SK-N-SH (cell line): ENCODE results near the gene AFF1. TPM values are rescaled to one million over a fixed set of nuclear protein-coding genes. Genes with fewer than 3 reads are reported as not detected.
A peak's percentile ranks its signal among the peaks of the same experiment; 100 is the strongest.

Source experiments
- CTCF ChIA-PET: fragments of 300-600, 350-600 bp; formaldehyde crosslinking; extraction: SDS; loops from one replicate; lab custom pipeline; 2021; lab: Yijun Ruan, JAX
- POLR2A ChIA-PET: fragments of 350-600 bp; sonication (Branson Sonifier 250); formaldehyde crosslinking; extraction: SDS; loops from one replicate; lab custom pipeline; 2020; ENCODE audit warnings: antibody characterized with exemption, inconsistent platforms; lab: Yijun Ruan, JAX
- DNase-seq: peaks from one replicate; pipeline ENCODE4 v3.0.0; 2012
- H2AFZ ChIP-seq: fragments of 200-600 bp; sonication (generic); 2 replicates; pipeline ENCODE4 v1.8.1; 2016; ENCODE audit warnings: antibody characterized with exemption, mild to moderate bottlenecking, low read depth
- H3F3A ChIP-seq: fragments of 200-600 bp; sonication (generic); replicated peaks from 2 replicates; pipeline ENCODE3; 2016; ENCODE audit warnings: antibody characterized with exemption, mild to moderate bottlenecking; ENCODE audit not compliant: insufficient read depth
- H3K27ac ChIP-seq, 2 experiments: fragments of 200-500 bp in 1 of 2; fragments of 200-600 bp in 1 of 2; sonication (Bioruptor generic) in 1 of 2; sonication (generic), shearing (Covaris generic) in 1 of 2; 2 replicates each; pipeline versions ENCODE4 v1.5.1 to v1.6.1; 2014 to 2016; ENCODE audit warnings: low read depth in 2 of 2, inconsistent platforms in 1 of 2, low read length in 1 of 2, mild to moderate bottlenecking in 1 of 2, mixed read lengths in 1 of 2
- H3K27me3 ChIP-seq: fragments of 200-600 bp; sonication (generic), shearing (Covaris generic); 2 replicates; pipeline ENCODE4 v1.6.1; 2016; ENCODE audit warnings: mixed run types; ENCODE audit not compliant: insufficient read depth
- H3K36me3 ChIP-seq, 2 experiments: fragments of 200-500 bp in 1 of 2; fragments of 200-600 bp in 1 of 2; sonication (Bioruptor generic) in 1 of 2; sonication (generic) in 1 of 2; replicated peaks in 1 of 2; 2 replicates each; pipeline versions ENCODE3 to v1.5.1; 2014 to 2016; ENCODE audit warnings: low read length in 1 of 2, mild to moderate bottlenecking in 1 of 2; ENCODE audit not compliant: insufficient read depth in 2 of 2, control insufficient read depth in 1 of 2
- H3K4me1 ChIP-seq, 2 experiments: fragments of 200-500 bp in 1 of 2; fragments of 200-600 bp in 1 of 2; sonication (Bioruptor generic) in 1 of 2; sonication (generic), shearing (Covaris generic) in 1 of 2; 2 replicates each; pipeline versions ENCODE4 v1.5.1 to v1.6.1; 2014 to 2016; ENCODE audit warnings: low read depth in 1 of 2, low read length in 1 of 2, mixed run types in 1 of 2; ENCODE audit not compliant: insufficient read depth in 2 of 2, control insufficient read depth in 1 of 2
- H3K4me2 ChIP-seq: fragments of 200-600 bp; sonication (generic), shearing (Covaris generic); 2 replicates; pipeline ENCODE4 v1.6.1; 2017; ENCODE audit warnings: mixed run types
- H3K4me3 ChIP-seq, 2 experiments: fragments of 200-500 bp in 1 of 2; fragments of 200-600 bp in 1 of 2; sonication (Bioruptor generic) in 1 of 2; sonication (generic), shearing (Covaris generic) in 1 of 2; 2 replicates each; pipeline versions ENCODE4 v1.5.1 to v1.8.1; 2014 to 2016; ENCODE audit warnings: low read depth in 2 of 2, inconsistent platforms in 1 of 2, low read length in 1 of 2, mild to moderate bottlenecking in 1 of 2, mixed read lengths in 1 of 2, moderate library complexity in 1 of 2
- H3K79me2 ChIP-seq: fragments of 200-600 bp; sonication (generic); 2 replicates; pipeline ENCODE4 v1.8.1; 2017; ENCODE audit warnings: mild to moderate bottlenecking; ENCODE audit not compliant: insufficient read depth
- H3K9ac ChIP-seq: fragments of 200-600 bp; sonication (generic); 2 replicates; pipeline ENCODE4 v1.6.1; 2017; ENCODE audit warnings: mixed run types
- H3K9me2 ChIP-seq: fragments of 200-600 bp; sonication (generic); 2 replicates; pipeline ENCODE4 v1.6.1; 2017; ENCODE audit warnings: mixed run types
- H3K9me3 ChIP-seq: fragments of 200-600 bp; sonication (generic); 2 replicates; pipeline ENCODE4 v1.6.1; 2017; ENCODE audit warnings: mixed run types, mild to moderate bottlenecking, moderate library complexity
- H4K20me1 ChIP-seq: fragments of 200-600 bp; sonication (generic); 2 replicates; pipeline ENCODE4 v1.6.1; 2017; ENCODE audit warnings: mild to moderate bottlenecking, mixed run types; ENCODE audit not compliant: insufficient read depth
- CHD2 ChIP-seq: fragments of 150-350 bp; IDR thresholded peaks from 2 replicates; pipeline ENCODE4 v1.6.1; 2018; ENCODE audit warnings: low read length; ENCODE audit not compliant: partially characterized antibody
- ELF1 ChIP-seq: IDR thresholded peaks from 2 replicates; pipeline ENCODE4 v1.4.0; 2012
- EP300 ChIP-seq, 2 experiments: IDR thresholded peaks; 2 replicates each; pipeline versions ENCODE4 v1.4.0 to v1.6.1; 2012; ENCODE audit warnings: borderline replicate concordance in 1 of 2, low read depth in 1 of 2, low read length in 1 of 2
- EZH2phosphoT487 ChIP-seq: fragments of 200-600 bp; sonication (generic); IDR thresholded peaks from 2 replicates; pipeline ENCODE4 v1.6.1; 2017; ENCODE audit warnings: low read depth, mixed run types, mild to moderate bottlenecking, antibody characterized with exemption, moderate library complexity, borderline replicate concordance
- FOSL2 ChIP-seq: IDR thresholded peaks from 2 replicates; pipeline ENCODE4 v1.4.0; 2012; ENCODE audit warnings: low read depth, mild to moderate bottlenecking, moderate library complexity, borderline replicate concordance
- FOXJ3 ChIP-seq: sonication (generic); formaldehyde crosslinking; IDR thresholded peaks from 2 replicates; pipeline ENCODE4 v1.5.1; 2020; ENCODE audit warnings: mild to moderate bottlenecking, missing genetic modification reagents
- FOXM1 ChIP-seq: IDR thresholded peaks from 2 replicates; pipeline ENCODE4 v1.4.0; 2012; ENCODE audit warnings: low read depth, mild to moderate bottlenecking
- GABPA ChIP-seq: IDR thresholded peaks from 2 replicates; pipeline ENCODE4 v1.4.0; 2012; ENCODE audit warnings: low read depth, mild to moderate bottlenecking
- GATA2 ChIP-seq: sonication (generic); formaldehyde crosslinking; IDR thresholded peaks from 2 replicates; pipeline ENCODE4 v1.5.0; 2020; ENCODE audit warnings: mild to moderate bottlenecking, missing genetic modification reagents
- MEF2A ChIP-seq: IDR thresholded peaks from 2 replicates; pipeline ENCODE4 v1.4.0; 2012; ENCODE audit warnings: low read depth, borderline replicate concordance
- MXI1 ChIP-seq: IDR thresholded peaks from 2 replicates; pipeline ENCODE4 v1.6.1; 2012; ENCODE audit warnings: mild to moderate bottlenecking, low read depth, low read length, improper control_type of control experiment
- NRF1 ChIP-seq: IDR thresholded peaks from 2 replicates; pipeline ENCODE4 v1.6.1; 2012; ENCODE audit warnings: low read depth, mild to moderate bottlenecking, low read length
- POLR2AphosphoS5 ChIP-seq: IDR thresholded peaks from 2 replicates; pipeline ENCODE4 v1.6.1; 2012; ENCODE audit warnings: low read depth, low read length
- RCOR1 ChIP-seq: fragments of 150-350 bp; IDR thresholded peaks from 2 replicates; pipeline ENCODE4 v1.6.1; 2017; ENCODE audit warnings: antibody characterized with exemption, low read length
- RXRA ChIP-seq: IDR thresholded peaks from 2 replicates; pipeline ENCODE4 v1.4.0; 2012; ENCODE audit warnings: low read depth, mild to moderate bottlenecking, borderline replicate concordance
- SMC3 ChIP-seq: IDR thresholded peaks from 2 replicates; pipeline ENCODE4 v1.6.1; 2012; ENCODE audit warnings: low read depth, low read length, improper control_type of control experiment
- WGBS: methylation state at CpG from one replicate; pipeline ENCODE4 v1.1.6; 2017; ENCODE audit warnings: low lambda C conversion rate; 5-methylcytosine and 5-hydroxymethylcytosine counted together
- polyA plus RNA-seq, 3 experiments: library from polyadenylated mRNA; depleted of rRNA; stranded (reverse); fragments of >200 nt; gene quantifications; 2 replicates each; pipeline ENCODE4 v1.2.3, GENCODE V29; 2012
- TF ChIP-seq, protein P1 (sequence below): IDR thresholded peaks from 2 replicates; pipeline ENCODE4 v1.4.0; 2012; ENCODE audit warnings: low read depth, borderline replicate concordance
- TF ChIP-seq, protein P2 (sequence below): fragments of 150-350 bp; IDR thresholded peaks from 2 replicates; pipeline ENCODE4 v1.6.1; 2016; ENCODE audit warnings: mild to moderate bottlenecking, low read depth, low read length
- TF ChIP-seq, protein P3 (sequence below): IDR thresholded peaks from 2 replicates; pipeline ENCODE4 v1.4.0; 2012; ENCODE audit warnings: low read depth, borderline replicate concordance
- TF ChIP-seq, protein P4 (sequence below): IDR thresholded peaks from 2 replicates; pipeline ENCODE4 v1.4.0; 2012; ENCODE audit warnings: low read depth
- TF ChIP-seq, protein P5 (sequence below): fragments of 150-350 bp; IDR thresholded peaks from 2 replicates; pipeline ENCODE4 v1.6.1; 2017; ENCODE audit warnings: antibody characterized with exemption, low read length, low read depth, borderline replicate concordance
- TF ChIP-seq, protein P6 (sequence below): IDR thresholded peaks from 2 replicates; pipeline ENCODE4 v1.6.1; 2012; ENCODE audit warnings: mild to moderate bottlenecking, low read depth, low read length, moderate library complexity

Gene AFF1
- polyA plus RNA-seq, 1 of the 3 experiments (the other 2 are of a cell fraction), result 2.7 TPM

DNA sequence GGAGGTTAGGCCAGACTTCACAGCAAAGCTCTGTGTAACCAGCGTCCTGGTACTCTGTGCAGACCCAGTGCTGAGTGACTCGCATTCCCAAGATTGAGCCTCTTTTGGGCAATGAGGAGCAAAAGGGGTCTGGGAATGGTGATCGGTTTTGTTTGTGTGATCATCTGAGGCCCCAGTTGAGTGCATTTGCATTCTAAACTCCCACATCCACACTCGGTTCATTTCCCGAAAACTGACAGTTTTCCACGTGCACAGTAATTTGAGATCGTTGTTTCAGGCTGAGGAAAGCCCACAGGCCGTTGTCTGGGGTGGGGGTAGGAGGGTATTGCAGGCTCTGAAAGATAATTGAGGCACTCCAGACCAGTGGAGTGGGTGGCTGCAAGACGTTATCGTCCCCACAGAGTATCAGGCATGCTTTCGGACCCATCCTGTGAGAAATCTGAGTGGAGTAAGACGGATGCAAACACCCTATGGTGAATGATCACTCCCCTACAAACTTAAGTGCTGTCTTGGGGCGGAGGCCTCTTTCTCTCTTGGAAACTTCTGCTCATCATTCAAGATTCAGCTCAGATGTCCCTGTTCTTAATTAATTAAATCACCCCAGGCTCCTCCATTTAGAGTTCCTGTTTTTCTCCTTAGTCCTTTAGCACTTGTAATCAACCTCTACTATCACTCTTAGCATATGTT is 96.1 kb downstream of the AFF1 start:
- H3K27ac ChIP-seq, result peak overlapping the region; percentile 50 to 73; a peak in 3 of 4 replicates
- H3K9me2 ChIP-seq, result no peaks in the 10 kb centered on the region
- H3K9ac ChIP-seq, result no peak overlapping the region
- peak overlapping the region; percentile 74 for H3K4me2 ChIP-seq
- no peaks in the 10 kb centered on the region for H3K27me3 ChIP-seq
- H2AFZ ChIP-seq, result no peak overlapping the region; the same call in 1 of the 2 replicates
- DNase-seq, result peak; percentile 66
- H3F3A ChIP-seq, result no peaks in the 10 kb centered on the region
- H3K9me3 ChIP-seq, result no peaks in the 10 kb centered on the region
- H3K4me1 ChIP-seq, result peaks cover 36 to 40% of the 10 kb centered on the region in 2 experiments; a peak in 3 of 4 replicates
- POLR2A ChIA-PET, result interaction anchor here (0.6 kb wide), 1 partner anchor 1196 kb away, joined by 3 read pairs; no protein-coding TSS in a partner anchor
- 27% methylated on average over 13 of the region's 13 CpGs for WGBS
- peaks cover 64% of the 10 kb centered on the region for H3K79me2 ChIP-seq
- no peak overlapping the region for H3K4me3 ChIP-seq
- CTCF ChIA-PET, result interaction anchor here (1.2 to 1.7 kb wide), 4 partner anchors 49 to 108 kb away, joined by 3 to 4 read pairs (median 4); no protein-coding TSS in a partner anchor
- no peaks in the 10 kb centered on the region for H4K20me1 ChIP-seq
- no peaks in the 10 kb centered on the region for H3K36me3 ChIP-seq
- TF ChIP-seq EP300 (IDR thresholded peaks at IDR 0.05; ENCODE audit: borderline replicate concordance in 1 of 2, low read depth in 1 of 2, low read length in 1 of 2), result peak in 1 of 2 experiments; percentile 47; a peak in 1 of 4 replicates
- TF ChIP-seq GATA2 (CRISPR knock-in tag), result peak; percentile 69
- TF ChIP-seq, protein P1, sequence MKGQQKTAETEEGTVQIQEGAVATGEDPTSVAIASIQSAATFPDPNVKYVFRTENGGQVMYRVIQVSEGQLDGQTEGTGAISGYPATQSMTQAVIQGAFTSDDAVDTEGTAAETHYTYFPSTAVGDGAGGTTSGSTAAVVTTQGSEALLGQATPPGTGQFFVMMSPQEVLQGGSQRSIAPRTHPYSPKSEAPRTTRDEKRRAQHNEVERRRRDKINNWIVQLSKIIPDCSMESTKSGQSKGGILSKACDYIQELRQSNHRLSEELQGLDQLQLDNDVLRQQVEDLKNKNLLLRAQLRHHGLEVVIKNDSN, result no peak
- TF ChIP-seq FOXM1, result no peak
- TF ChIP-seq, protein P2, sequence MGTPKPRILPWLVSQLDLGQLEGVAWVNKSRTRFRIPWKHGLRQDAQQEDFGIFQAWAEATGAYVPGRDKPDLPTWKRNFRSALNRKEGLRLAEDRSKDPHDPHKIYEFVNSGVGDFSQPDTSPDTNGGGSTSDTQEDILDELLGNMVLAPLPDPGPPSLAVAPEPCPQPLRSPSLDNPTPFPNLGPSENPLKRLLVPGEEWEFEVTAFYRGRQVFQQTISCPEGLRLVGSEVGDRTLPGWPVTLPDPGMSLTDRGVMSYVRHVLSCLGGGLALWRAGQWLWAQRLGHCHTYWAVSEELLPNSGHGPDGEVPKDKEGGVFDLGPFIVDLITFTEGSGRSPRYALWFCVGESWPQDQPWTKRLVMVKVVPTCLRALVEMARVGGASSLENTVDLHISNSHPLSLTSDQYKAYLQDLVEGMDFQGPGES, result no peak
- TF ChIP-seq, protein P3, sequence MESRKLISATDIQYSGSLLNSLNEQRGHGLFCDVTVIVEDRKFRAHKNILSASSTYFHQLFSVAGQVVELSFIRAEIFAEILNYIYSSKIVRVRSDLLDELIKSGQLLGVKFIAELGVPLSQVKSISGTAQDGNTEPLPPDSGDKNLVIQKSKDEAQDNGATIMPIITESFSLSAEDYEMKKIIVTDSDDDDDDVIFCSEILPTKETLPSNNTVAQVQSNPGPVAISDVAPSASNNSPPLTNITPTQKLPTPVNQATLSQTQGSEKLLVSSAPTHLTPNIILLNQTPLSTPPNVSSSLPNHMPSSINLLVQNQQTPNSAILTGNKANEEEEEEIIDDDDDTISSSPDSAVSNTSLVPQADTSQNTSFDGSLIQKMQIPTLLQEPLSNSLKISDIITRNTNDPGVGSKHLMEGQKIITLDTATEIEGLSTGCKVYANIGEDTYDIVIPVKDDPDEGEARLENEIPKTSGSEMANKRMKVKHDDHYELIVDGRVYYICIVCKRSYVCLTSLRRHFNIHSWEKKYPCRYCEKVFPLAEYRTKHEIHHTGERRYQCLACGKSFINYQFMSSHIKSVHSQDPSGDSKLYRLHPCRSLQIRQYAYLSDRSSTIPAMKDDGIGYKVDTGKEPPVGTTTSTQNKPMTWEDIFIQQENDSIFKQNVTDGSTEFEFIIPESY, result no peak
- TF ChIP-seq CHD2, result peak; percentile 33
- TF ChIP-seq, protein P4, sequence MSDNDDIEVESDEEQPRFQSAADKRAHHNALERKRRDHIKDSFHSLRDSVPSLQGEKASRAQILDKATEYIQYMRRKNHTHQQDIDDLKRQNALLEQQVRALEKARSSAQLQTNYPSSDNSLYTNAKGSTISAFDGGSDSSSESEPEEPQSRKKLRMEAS, result peak; percentile 80
- no peak for TF ChIP-seq ELF1
- no peak for TF ChIP-seq MEF2A
- TF ChIP-seq, protein P5, sequence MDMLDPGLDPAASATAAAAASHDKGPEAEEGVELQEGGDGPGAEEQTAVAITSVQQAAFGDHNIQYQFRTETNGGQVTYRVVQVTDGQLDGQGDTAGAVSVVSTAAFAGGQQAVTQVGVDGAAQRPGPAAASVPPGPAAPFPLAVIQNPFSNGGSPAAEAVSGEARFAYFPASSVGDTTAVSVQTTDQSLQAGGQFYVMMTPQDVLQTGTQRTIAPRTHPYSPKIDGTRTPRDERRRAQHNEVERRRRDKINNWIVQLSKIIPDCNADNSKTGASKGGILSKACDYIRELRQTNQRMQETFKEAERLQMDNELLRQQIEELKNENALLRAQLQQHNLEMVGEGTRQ, result no peak
- no peak for TF ChIP-seq RXRA
- TF ChIP-seq MXI1, result peak; percentile 99
- TF ChIP-seq EZH2phosphoT487, result no peak
- no peak for TF ChIP-seq POLR2AphosphoS5
- TF ChIP-seq RCOR1, result no peak
- no peak for TF ChIP-seq SMC3
- TF ChIP-seq, protein P6, sequence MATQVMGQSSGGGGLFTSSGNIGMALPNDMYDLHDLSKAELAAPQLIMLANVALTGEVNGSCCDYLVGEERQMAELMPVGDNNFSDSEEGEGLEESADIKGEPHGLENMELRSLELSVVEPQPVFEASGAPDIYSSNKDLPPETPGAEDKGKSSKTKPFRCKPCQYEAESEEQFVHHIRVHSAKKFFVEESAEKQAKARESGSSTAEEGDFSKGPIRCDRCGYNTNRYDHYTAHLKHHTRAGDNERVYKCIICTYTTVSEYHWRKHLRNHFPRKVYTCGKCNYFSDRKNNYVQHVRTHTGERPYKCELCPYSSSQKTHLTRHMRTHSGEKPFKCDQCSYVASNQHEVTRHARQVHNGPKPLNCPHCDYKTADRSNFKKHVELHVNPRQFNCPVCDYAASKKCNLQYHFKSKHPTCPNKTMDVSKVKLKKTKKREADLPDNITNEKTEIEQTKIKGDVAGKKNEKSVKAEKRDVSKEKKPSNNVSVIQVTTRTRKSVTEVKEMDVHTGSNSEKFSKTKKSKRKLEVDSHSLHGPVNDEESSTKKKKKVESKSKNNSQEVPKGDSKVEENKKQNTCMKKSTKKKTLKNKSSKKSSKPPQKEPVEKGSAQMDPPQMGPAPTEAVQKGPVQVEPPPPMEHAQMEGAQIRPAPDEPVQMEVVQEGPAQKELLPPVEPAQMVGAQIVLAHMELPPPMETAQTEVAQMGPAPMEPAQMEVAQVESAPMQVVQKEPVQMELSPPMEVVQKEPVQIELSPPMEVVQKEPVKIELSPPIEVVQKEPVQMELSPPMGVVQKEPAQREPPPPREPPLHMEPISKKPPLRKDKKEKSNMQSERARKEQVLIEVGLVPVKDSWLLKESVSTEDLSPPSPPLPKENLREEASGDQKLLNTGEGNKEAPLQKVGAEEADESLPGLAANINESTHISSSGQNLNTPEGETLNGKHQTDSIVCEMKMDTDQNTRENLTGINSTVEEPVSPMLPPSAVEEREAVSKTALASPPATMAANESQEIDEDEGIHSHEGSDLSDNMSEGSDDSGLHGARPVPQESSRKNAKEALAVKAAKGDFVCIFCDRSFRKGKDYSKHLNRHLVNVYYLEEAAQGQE, result no peak
- no peak for TF ChIP-seq FOSL2
- no peak for TF ChIP-seq NRF1
- TF ChIP-seq GABPA, result no peak
- peak; percentile 48; the same call in 1 of the 2 replicates for TF ChIP-seq FOXJ3 (CRISPR knock-in tag)
